NCI-H69 (cell line): ENCODE data around the gene CROCC2.

Source experiments
- DNase-seq: peaks from one replicate; lab custom pipeline; 2025; lab: John Stamatoyannopoulos, UW

CROCC2 gene

DNA sequence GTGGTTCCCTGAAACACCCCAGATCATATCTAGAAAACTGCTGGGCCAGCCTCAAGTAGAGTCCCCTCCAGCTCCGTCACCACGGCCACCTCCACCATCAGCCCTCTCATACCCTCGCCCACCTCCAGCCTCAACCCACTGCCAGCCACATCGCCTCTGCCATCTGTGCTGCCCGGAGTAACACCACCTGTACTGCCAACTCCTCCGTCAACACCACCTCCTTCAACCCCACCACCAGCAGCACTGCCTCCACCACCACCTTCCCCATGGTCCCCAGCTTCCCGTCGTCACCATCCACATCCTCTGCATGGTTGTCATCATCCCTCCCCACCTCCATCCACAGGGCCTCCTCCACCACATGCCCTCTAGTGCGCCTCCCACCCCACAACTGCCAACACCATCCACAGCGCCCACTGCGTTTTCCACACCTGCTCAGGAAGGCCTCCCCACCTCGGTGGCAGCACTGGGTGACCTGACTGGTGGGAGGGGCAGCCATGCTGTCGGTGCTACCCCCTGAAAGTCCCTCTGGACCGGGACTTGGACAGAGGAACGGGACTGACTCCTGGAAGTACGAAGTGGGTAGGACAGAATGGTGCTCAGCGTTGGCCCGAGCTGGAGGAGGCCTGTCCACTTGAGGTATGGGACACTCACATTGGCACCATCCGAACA is 93.9 kb downstream of the CROCC2 start:
- DNase-seq, result no peak

DNA sequence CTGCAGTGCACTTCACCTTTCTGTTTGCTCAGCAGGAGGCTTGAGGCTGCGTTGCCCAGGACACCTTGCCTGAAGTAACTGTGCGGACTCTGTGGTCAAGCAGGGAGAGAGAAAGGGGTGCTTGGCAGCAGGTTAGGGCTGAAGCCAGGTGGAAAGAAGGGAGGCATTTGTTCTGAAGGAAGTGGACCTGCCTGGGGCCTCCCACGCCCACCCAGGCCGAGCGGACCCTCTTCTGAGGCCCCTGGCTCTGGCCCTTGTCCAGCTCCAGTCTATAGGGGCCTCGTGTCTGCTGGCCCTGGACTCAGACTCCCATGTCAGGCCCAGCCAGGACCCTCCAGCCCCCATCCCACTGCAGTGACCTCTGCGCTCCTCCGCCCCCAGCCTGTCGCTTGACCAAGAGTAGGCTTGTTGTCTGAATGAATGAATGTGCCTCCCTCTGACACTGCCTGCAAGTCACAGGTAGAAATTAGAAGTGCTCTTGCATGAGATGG is 94.7 kb downstream of the CROCC2 start:
- peak; percentile 65 for DNase-seq

DNA sequence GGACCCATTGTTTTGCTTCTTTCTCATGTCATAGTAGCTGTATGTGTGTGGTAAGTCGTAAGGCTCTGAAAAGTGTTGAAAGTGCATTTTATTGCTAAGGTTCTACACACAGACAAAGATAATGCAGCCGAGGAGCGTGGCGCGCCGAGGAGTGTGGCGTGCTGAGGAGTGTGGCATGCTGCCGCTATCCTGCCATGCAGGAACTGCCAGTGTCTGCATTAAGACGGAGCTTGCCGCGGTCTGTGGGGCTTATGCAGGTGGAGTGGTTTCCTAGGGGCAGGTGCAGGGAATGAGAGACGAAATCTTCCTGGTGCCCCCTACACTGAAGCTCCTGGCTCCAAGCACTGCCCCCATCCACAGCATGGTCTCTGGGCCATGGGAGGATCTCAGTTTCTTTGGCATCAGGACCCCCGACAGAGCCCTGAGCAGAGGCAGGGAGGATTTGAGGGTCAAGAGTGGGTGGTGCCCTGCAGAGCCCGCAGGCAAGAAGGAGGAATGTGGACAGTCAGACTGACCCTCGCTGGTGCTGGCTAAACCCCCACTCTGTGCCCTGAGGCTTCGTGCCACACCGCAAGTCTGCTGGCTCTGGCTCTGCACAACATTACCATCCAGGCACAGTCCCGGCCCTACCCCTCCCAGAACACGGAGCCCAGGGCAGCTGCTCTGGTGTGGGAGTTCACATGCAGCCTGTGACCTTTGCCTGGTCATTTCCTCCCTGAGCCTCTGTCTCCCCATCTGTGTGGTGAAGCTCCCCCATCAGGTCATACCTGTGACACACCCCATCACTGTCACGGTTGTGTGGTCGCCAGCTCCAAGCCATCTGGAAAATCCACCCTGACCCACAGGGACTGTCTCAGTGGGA is 95.5 kb downstream of the CROCC2 start:
- DNase-seq, result no peak

DNA sequence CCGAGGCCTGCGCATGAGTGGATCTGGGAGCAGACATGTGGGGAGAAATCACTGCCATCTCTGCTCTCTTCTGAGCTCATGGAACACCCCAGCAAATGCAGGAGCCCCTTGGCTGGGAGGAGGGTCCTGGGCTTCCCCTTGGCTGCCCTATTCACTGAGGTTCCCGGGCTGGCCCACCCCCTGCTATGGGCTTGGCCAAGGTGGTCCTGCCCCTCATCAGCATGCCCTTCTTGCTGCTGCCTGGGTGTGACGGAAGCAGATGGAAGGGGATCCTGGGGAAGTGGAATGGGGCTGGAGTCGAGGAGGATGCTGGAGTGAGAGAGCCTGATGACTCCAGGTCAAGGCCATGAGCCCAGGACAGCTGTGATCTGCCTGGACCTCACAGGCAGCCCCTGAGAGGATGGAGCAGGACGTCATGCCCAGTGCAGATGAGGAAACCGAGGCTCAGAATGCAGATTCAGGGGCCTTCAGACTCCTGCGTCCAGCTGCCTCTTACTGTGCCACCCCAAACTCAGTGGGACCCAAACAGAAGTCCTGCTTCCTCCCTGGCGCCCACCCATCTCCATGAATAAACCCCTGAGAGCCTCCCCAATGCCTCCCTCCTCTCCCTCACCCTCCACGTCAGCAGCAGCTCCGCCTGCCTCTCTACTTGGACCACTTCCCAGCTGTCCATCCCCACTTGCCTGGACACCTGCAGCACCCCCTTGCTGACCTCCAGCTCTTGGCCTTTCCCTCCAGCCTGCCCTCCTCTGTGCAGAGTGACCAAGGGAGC is 96.3 kb downstream of the CROCC2 start:
- DNase-seq, result no peak

DNA sequence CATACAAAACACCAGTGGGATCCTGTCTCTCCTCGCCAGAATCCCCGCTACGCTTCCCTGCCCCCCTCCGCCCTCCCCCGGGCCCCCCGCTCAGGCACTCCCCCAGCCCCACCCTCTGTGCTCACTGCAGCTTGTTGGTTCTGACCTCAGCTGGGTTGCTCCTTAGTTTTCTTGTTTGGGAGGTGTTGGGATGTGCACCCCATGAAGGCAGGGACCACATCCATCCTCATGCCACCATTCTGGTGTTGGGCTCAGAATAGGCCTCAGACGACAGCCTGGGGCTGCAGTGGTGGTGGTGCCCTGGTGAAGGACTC is 96.9 kb downstream of the CROCC2 start:
- DNase-seq, result no peak

DNA sequence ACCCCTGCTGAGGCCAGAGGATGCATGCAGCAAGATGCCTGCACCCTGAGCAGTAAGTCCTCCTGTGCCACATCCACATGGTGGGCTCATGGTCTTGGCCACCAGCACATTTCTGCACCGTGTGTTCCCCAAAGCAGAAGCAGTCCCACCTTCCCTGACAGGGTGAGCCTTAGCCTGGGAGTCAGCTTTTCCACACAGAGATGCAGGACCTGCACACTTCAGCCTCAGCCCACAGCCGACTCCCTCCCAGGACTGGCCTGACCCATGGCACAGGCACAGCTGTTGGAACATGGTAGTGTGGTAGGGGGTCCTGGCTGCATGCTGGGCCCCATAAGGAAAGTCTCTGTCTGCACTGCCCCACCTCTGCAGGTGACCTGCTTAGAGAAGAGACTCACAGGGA is 97.2 kb downstream of the CROCC2 start:
- no peak for DNase-seq

DNA sequence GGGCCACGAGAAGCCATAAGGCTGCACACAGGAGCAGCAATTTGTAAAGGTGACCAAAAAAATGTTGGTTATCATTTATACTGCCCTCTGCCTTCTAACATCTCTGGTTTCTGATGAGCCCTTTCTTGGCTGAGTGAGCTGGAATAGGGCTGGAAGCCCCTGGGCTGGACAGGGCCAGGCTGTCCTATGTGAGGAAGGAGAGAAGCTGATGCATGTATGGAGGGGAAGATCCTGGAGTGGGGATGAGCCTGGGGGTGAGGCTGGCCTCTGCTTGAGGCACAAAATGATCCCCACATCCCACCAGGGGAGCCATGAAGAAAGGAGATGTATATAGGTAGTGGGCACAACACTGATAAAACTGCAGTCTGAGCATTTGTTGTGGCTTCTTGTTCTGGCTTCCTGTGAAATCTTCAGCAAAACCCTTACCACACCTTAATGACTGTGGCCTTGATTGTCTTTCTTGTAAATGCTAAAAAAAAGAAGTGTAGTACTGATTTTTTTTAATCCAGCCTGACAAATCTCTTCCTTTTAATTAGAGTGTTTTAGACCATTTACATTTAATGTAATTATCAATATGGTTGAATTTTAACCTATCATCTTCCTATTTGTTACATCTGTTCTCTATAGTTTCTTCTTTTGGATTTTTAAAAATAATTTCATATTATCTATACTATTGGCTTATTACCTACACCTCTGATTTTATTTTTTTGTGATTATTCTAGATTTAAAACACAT is 97.9 kb downstream of the CROCC2 start:
- DNase-seq, result no peak

DNA sequence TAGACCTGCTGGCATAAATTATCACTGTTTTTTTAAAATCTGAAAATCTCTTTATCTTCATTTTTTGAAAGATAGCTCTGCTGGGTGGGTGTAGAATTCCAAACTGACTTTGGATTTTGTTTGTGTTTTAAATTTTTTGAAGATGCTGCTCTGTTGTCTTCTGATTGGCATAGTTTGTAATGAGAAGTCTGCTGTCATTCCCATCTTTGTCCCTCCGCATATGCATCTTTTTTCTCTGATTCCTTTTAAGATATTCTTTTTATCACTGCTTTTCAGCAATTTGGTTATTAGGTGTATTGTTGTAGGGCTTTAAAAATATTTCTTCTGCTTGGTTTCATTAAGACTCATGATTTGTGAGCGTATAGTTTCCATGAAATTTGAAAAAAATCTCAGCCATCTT is 99.4 kb downstream of the CROCC2 start:
- DNase-seq, result no peak

DNA sequence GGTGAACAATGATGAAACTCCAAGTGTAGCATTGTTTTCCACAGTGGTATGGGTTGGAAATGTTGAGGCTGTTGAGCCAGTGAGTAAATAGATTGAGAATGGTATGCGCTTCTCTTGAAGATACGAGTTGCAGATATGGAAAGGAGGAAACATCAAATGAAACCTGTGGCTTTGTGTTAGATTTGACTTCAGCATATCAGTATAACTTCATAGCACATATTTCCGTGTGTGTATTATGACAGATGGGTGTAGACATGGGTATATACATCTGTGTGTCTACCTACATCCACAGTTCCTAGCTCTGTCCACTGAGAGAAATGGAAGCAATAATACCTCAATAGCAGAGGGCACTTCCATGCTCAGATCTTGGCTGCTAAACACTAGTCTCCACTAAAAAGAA is 100.3 kb downstream of the CROCC2 start:
- no peak for DNase-seq

DNA sequence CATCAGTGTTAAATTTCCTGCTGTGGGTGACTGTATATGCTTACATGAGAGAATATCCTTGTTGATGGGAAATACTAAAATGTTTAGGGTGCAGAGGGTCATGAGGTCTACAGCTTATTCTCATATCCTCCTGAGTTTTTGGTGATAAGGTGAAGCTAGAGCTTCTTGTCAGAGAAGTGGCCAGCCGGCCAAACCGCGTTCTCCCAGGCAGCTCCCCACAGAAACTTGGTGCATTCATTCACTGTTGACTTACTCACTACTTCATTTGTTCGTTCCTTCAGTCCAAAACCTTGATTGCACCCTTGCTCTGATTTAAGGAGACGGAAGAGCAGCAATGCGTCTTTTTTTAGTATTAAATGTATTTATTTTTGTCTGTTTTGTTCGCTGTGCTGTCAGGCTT is 101.0 kb downstream of the CROCC2 start:
- no peak for DNase-seq

DNA sequence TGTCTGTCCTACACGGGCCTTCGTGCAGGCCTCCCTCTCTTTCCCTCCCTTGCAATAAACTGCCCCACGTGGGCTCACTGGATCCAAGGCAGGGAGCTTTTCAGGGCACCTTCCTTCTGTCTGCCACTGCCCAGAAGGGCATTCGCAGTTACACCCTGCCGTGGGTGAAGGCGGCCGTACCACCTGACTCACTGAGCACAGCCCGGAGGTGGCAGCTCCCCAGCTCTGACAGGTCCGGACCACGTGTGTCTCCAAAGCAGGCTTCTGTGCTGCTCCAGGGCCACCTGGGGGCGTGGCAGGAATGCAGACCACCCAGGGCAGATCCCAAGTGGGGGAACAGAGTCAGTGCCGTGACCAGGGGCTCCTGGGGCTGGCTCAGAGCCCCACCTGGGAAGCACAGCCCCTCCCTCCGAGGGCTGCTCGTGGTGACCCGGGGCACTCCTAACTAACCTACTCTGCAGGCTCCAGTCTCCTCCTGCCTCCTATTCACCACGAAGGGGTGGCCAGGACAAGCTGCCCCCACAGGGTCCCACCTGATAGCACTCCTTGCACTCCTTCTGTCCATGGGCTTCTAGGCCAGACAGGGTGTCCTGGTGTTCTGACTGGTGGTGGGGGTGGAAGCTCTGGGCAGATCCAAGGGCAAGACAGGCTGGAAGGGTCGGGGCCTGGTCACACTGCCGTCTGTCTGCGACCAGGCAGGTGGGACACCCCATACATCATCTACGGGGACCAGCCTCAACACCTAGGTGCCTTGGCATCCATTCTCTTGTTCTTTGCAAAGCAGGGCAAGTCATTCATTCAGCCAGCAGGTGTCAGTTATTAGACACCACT is 102.0 kb downstream of the CROCC2 start:
- no peak for DNase-seq

DNA sequence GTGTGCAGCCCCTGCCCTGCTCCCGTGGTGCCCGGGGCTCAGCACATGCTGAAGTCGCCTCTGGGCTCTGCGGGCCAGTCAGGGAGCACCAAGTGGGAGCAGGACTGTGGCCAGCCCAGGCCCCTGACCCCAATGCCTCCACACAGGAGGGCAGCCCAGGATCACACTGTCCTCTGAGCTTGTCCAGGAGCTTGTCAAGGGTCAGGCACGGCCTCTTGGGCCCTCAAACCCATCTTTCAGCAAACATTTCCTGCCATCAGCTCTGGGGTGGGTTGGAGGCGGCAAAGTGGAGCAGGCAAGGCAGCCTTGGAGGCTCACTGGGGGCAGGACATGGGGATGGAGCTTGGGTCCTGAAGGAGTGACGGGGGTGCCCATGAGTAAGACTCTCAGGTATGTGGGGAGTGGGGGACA is 102.6 kb downstream of the CROCC2 start:
- no peak for DNase-seq

DNA sequence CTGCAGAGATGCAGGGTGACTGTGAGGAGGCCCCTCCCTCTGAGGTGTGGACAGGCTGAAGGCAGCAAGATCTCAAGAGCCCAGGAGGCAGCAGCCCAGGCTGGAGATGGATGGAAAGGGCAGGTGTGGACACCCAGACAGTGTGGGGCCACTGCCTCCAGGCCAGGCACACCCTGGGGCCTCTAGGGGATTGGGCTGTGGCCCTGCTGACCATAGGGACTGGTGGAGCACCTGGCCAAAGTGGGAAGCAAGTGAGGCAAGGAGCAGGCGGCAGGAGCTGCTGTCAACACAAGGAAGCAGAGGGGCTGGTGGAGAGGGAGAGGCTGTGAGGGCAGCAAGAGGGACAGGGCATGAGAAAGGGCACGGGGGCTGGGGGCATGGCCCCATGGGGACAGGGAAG is 103.1 kb downstream of the CROCC2 start:
- DNase-seq, result no peak

DNA sequence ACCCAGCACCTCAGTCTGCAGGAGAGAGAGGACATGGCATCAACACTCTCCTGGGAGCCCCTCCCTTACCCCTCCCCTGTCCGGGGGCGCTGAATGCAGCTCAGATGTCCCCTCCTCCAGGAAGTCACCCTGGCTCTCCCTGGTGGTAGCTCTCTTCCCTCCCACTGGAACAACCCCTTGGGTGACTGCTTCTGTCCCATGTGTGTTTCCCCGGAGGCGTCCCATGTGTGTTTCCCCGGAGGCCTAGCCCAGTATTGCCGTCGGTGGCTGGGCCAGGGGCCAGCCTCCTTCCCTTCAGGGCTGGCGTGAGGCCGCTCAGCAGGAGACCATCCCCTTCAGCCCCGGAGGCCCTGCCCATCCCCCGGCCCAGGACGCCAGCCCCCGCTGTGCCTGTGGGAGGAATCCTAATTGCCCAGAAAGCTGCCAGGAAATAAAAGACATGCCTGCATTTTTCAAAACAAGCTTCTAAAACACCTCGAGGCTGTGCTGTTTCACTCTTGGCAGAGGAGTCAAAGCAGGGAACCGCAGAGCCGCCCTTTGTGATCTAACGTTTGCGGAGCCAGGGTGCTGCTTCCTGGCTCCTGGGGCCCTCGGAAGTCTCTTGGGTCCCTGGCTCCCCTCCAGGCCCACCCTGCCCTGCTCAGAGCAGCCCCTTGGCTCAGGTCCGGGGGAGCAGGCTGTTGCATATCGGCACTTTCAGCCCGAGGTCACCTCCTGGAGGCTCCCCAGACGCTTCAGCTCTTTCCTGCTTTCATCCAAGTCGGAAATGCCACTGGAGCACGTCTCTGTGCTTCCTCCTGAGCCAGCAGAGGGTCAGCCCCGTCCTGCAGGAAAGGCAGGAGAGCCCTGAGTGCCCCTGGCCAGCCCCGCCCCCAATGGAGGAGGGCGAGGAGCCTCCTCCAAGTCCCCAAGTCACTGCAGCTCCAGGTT is 103.7 kb downstream of the CROCC2 start:
- peak; percentile 75 for DNase-seq

DNA sequence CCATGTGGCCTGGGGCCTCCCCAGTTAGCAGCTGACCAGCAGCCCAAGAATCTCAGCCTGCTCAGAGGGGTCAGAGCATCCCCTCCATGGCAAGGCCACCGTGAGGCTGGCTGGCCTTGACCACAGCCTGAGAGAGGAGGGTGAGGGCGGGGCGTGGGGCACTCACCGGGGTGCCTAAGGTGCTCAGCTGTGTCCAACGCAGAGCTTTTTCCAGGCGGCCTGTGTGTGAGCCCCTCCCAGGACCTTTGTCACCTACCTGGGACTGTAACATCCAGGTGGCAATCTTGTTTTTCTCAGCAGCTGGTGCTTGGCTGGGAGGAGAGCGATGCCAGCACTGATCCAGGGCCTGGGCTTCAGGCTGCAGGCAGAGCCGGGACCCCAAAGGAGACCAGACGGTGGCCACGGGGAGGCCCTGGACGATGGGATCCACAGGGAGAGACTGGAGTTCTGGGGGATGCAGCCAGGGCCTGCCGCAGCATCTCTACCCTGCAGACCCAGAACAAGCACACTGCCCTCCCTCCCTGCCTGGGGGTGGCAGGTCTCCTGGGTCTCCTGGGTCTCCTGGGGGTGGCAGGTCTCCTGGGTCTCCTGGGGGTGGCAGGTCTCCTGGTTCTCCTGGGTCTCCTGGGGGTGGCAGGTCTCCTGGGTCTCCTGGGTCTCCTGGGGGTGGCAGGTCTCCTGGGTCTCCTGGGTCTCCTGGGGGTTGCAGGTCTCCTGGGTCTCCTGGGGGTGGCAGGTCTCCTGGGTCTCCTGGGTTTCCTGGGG is 104.6 kb downstream of the CROCC2 start:
- peak; percentile 10 for DNase-seq

DNA sequence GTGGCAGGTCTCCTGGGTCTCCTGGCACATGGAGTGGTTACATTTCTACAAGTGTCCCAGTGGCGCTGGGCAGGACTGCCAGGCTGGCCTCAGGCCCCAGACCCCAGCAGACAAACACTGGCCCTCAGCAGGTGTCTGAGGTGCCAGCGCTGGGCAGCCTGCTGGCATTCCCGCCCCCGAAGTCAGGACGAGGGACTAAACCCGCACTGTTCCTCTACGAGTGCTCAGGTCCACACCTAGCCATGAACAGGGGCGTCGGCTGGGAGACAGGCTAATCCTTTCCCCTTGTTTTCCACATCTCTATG is 105.1 kb downstream of the CROCC2 start:
- DNase-seq, result no peak

DNA sequence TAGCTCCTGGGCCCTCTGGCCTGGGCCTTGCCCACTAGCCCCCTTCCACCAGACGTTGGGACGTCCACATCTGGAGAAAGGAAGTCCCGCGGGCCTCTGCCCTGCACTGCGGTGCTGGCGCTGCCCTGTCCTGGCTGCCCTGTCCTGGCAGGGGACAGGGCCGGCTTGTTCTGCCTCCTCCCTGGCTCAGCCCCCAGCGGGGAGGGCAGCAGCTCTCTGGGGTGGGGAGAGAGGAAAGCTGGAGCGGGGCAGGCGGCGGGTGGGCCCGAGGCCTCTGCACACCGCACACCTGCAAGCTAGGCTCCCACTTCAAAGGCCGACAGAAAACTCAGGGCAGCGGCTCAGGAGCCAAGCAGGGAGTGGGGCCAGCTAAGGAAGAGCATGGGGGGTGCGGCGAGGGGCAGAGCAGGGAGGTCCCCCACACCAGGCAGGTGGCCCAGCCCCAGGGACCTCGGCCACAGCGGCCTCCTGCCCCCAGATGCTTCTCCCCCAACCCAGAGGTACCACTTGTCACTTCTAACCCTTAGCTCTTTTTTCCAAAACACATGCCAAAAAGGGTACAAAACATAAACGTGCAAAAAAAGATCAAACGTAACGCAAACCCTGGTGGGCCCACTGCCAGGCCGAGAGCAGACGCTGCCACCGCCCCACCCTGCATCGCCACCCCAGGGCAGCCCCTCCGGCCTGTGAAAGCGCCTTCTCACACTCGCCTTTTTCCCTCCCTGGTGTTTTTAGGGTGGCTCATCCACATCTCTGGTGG is 105.8 kb downstream of the CROCC2 start:
- DNase-seq, result no peak

DNA sequence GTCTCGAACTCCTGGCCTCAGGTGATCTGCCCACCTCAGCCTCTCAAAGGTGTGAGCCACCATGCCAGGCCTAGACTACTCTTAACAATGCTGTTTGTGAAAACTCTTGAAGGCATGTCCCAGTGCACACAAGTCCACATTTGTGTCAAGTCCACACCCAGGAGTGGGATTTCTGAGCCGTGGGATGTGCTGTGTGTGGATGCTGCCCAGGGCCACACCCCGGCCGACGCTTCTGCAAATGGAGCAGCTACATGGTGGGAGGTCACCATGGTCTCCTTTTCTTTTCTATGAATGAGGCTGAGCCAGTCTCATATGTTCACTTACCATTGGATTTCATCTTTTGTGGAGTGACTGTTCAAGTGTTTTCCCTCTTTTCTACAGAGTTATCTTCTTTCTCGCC is 108.1 kb downstream of the CROCC2 start:
- no peak for DNase-seq

DNA sequence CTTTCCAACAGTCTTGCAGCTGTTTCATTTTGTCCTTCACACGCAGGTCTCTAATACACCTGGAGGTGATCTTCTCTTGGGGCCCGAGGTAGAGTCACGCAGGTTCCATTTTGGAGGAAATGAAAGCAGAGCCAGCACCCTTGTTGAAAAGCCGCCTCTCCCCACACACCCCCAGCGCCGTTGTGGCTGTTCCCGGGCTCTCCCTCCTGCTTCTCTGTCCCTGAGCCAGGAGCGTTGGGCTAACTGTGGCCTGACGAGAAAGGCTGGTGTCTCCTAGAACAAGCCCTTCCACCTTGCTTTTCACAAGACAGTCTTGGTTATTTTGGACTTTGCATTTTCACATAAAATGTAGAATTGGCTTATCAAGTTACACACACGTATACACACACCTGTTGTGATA is 108.6 kb downstream of the CROCC2 start:
- DNase-seq, result no peak
